GM13977 (cell line): ENCODE results near the gene NHS.

Experiments used
- DNase-seq: peaks from one replicate; pipeline ENCODE4 v3.0.0; 2012; ENCODE audit warnings: low spot score
- CTCF ChIP-seq: IDR thresholded peaks from 2 replicates; pipeline ENCODE4 v1.5.1; 2012; ENCODE audit warnings: mild to moderate bottlenecking, control low read depth; ENCODE audit not compliant: insufficient read depth; ENCODE audit errors: extremely low read depth, missing control alignments
- in situ Hi-C: fragments of 300-500 bp; cut with MboI; formaldehyde crosslinking; loops from one replicate; pipeline ENCODE4 v1.12.0; 2022; ENCODE audit warnings: low sequenced_read_pairs, low pct_unique_long_range_greater_than_20kb, mixed read lengths, inconsistent platforms; ENCODE audit not compliant: unreplicated experiment

Gene NHS

GRCh38 chrX:17368002-17368401 is 7.0 kb upstream of the NHS start:
- in situ Hi-C loops = no loop called here
- TF ChIP-seq CTCF = no peak
- no peak for DNase-seq

GRCh38 chrX:17369309-17369708 is 5.7 kb upstream of the NHS start:
- no peak for TF ChIP-seq CTCF
- no peak for DNase-seq
- in situ Hi-C loops = no loop called here

- in situ Hi-C loops = no loop called here
- no peak for DNase-seq
- no peak for TF ChIP-seq CTCF
Observed at GRCh38 chrX:17370191-17370590, 4.8 kb upstream of the NHS start.

- in situ Hi-C loops = no loop called here
- TF ChIP-seq CTCF = no peak
- no peak for DNase-seq
Observed at GRCh38 chrX:17372052-17372451, 2.9 kb upstream of the NHS start.

GRCh38 chrX:17373337-17373736 is 1.7 kb upstream of the NHS start:
- TF ChIP-seq CTCF = no peak
- in situ Hi-C loops = no loop called here
- DNase-seq = no peak

- TF ChIP-seq CTCF = no peak
- in situ Hi-C loops = no loop called here
- DNase-seq = no peak
Observed at GRCh38 chrX:17375367-17375636, 302 bp downstream of the NHS start.
